Mesendoderm (in vitro differentiated cells): Measurements from ENCODE around the gene IL1RAPL2.
"Not testable (repeated sequence)": the region's sequence is repeated elsewhere in the genome, so short reads cannot be mapped to it uniquely, and the experiment has no call there.

ENCODE experiments used
- DNase-seq: peaks from one replicate; pipeline ENCODE4 v3.0.0; 2013
- H2AK5ac ChIP-seq: 2 replicates; pipeline ENCODE4 v1.6.1; 2013; ENCODE audit warnings: low read length, inconsistent platforms
- H2BK120ac ChIP-seq: 2 replicates; pipeline ENCODE4 v1.6.1; 2013; ENCODE audit warnings: low read depth, mild to moderate bottlenecking, low read length, moderate library complexity, mixed read lengths
- H2BK15ac ChIP-seq: replicated peaks from 2 replicates; pipeline ENCODE4 v1.6.1; 2013; ENCODE audit warnings: low read depth, mild to moderate bottlenecking, moderate library complexity
- H2BK5ac ChIP-seq: 2 replicates; pipeline ENCODE4 v1.6.1; 2013; ENCODE audit warnings: low read length, inconsistent platforms
- H3K18ac ChIP-seq: 2 replicates; pipeline ENCODE4 v1.6.1; 2013; ENCODE audit warnings: mild to moderate bottlenecking, low read length, mixed read lengths
- H3K23ac ChIP-seq: one replicate; pipeline ENCODE4 v1.6.1; 2013; ENCODE audit warnings: low read length
- H3K27ac ChIP-seq: 2 replicates; pipeline ENCODE4 v1.5.1; 2013; ENCODE audit warnings: low read depth, mild to moderate bottlenecking, inconsistent platforms, low read length, moderate library complexity
- H3K27me3 ChIP-seq: 2 replicates; pipeline ENCODE4 v1.6.1; 2013; ENCODE audit warnings: low read length, control low read depth, mild to moderate bottlenecking, inconsistent platforms; ENCODE audit not compliant: insufficient read depth, poor library complexity
- H3K36me3 ChIP-seq: 2 replicates; pipeline ENCODE4 v1.6.1; 2013; ENCODE audit warnings: low read length, inconsistent platforms; ENCODE audit not compliant: control insufficient read depth, insufficient read depth
- H3K4ac ChIP-seq: one replicate; pipeline ENCODE4 v1.6.1; 2013; ENCODE audit warnings: low read depth, mild to moderate bottlenecking, low read length, moderate library complexity
- H3K4me1 ChIP-seq: 2 replicates; pipeline ENCODE4 v1.6.1; 2013; ENCODE audit warnings: low read depth, low read length, inconsistent platforms; ENCODE audit not compliant: control insufficient read depth
- H3K4me2 ChIP-seq: 2 replicates; pipeline ENCODE4 v1.6.1; 2013; ENCODE audit warnings: low read length
- H3K4me3 ChIP-seq: 2 replicates; pipeline ENCODE4 v1.5.1; 2013; ENCODE audit warnings: mild to moderate bottlenecking, low read length
- H3K56ac ChIP-seq: one replicate; pipeline ENCODE4 v1.6.1; 2013; ENCODE audit warnings: low read length
- H3K79me1 ChIP-seq: 2 replicates; pipeline ENCODE4 v1.6.1; 2013; ENCODE audit warnings: low read length, inconsistent platforms
- H3K79me2 ChIP-seq: 2 replicates; pipeline ENCODE4 v1.6.1; 2013; ENCODE audit warnings: mild to moderate bottlenecking, low read length; ENCODE audit not compliant: control insufficient read depth, insufficient read depth
- H3K9ac ChIP-seq: 2 replicates; pipeline ENCODE4 v1.6.1; 2013; ENCODE audit warnings: low read length, inconsistent platforms
- H4K5ac ChIP-seq: one replicate; pipeline ENCODE4 v1.6.1; 2013; ENCODE audit warnings: low read length
- H4K8ac ChIP-seq: one replicate; pipeline ENCODE4 v1.6.1; 2013; ENCODE audit warnings: low read depth, mild to moderate bottlenecking, control low read depth, low read length, moderate library complexity
- WGBS: extraction: QIAGEN DNeasy Blood & Tissue Kit; methylation state at CpG from one replicate; pipeline ENCODE4 v1.1.7; 2013; ENCODE audit warnings: low lambda C conversion rate, missing lambda C conversion rate; ENCODE audit not compliant: insufficient coverage; ENCODE audit errors: extremely low coverage; 5-methylcytosine and 5-hydroxymethylcytosine counted together

Gene IL1RAPL2

GRCh38 chrX:105018865-105019264 lies 452.9 kb downstream of the IL1RAPL2 start:
- no peak overlapping the region for H3K18ac ChIP-seq
- no peak overlapping the region for H3K9ac ChIP-seq
- no peaks in the 10 kb centered on the region for H3K36me3 ChIP-seq
- WGBS, result no CpG with 5 or more reads among the region's 1 CpG
- no peaks in the 10 kb centered on the region for H3K4me1 ChIP-seq
- H3K27ac ChIP-seq, result no peak overlapping the region
- H3K4me2 ChIP-seq, result no peak overlapping the region
- H3K79me2 ChIP-seq, result no peaks in the 10 kb centered on the region
- H2BK5ac ChIP-seq, result no peak overlapping the region
- H3K4me3 ChIP-seq, result no peak overlapping the region
- H2AK5ac ChIP-seq, result no peak overlapping the region
- H2BK120ac ChIP-seq, result no peak overlapping the region
- no peaks in the 10 kb centered on the region for H3K27me3 ChIP-seq
- no peak overlapping the region for H3K4ac ChIP-seq
- H4K5ac ChIP-seq, result no peak overlapping the region
- no peaks in the 10 kb centered on the region for H3K79me1 ChIP-seq
- no peak overlapping the region for H3K56ac ChIP-seq
- no peak for DNase-seq
- no peak overlapping the region for H3K23ac ChIP-seq
- no peak overlapping the region for H4K8ac ChIP-seq
- no peak overlapping the region for H2BK15ac ChIP-seq

- not testable (repeated sequence) for H3K27ac ChIP-seq, H3K56ac ChIP-seq, H3K4me2 ChIP-seq
Observed at GRCh38 chrX:105028962-105029361, 463.0 kb downstream of the IL1RAPL2 start.

GRCh38 chrX:105038672-105039328 lies 472.8 kb downstream of the IL1RAPL2 start:
- Histone ChIP-seq H2BK15ac (no peak overlapping the region), H3K79me2 (no peaks in the 10 kb centered on the region), H3K27me3 (no peaks in the 10 kb centered on the region), H3K4me1 (no peaks in the 10 kb centered on the region), H4K8ac (no peak overlapping the region), H2AK5ac (no peak overlapping the region), H4K5ac (no peak overlapping the region), H3K4me2 (no peak overlapping the region), H3K4me3 (no peak overlapping the region), H3K56ac (no peak overlapping the region), H3K18ac (no peak overlapping the region), H3K27ac (no peak overlapping the region), H3K4ac (no peak overlapping the region), H2BK120ac (no peak overlapping the region), H3K36me3 (no peaks in the 10 kb centered on the region), H2BK5ac (no peak overlapping the region), H3K23ac (no peak overlapping the region), H3K79me1 (no peaks in the 10 kb centered on the region), H3K9ac (no peak overlapping the region)
- no peak for DNase-seq

More at GRCh38 chrX:105028962-105029361, 463.0 kb downstream of the IL1RAPL2 start:
- not testable (repeated sequence) for H3K27me3 ChIP-seq, H3K36me3 ChIP-seq, H3K79me1 ChIP-seq, DNase-seq, H3K23ac ChIP-seq, H3K4me1 ChIP-seq, H2BK120ac ChIP-seq, H4K5ac ChIP-seq, H2BK15ac ChIP-seq, H3K4ac ChIP-seq, H3K4me3 ChIP-seq, H2BK5ac ChIP-seq, H3K79me2 ChIP-seq, H3K18ac ChIP-seq, H3K9ac ChIP-seq, H2AK5ac ChIP-seq, H4K8ac ChIP-seq
- WGBS, result no CpG with 5 or more reads among the region's 3 CpGs

- H2BK120ac ChIP-seq, result no peak overlapping the region
- H3K18ac ChIP-seq, result no peak overlapping the region
- H3K79me1 ChIP-seq, result no peaks in the 10 kb centered on the region
- no peak overlapping the region for H3K56ac ChIP-seq
- no peaks in the 10 kb centered on the region for H3K36me3 ChIP-seq
- no peak overlapping the region for H4K8ac ChIP-seq
- H2BK15ac ChIP-seq, result no peak overlapping the region
- H3K23ac ChIP-seq, result no peak overlapping the region
- H3K9ac ChIP-seq, result no peak overlapping the region
- H2AK5ac ChIP-seq, result no peak overlapping the region
- H2BK5ac ChIP-seq, result no peak overlapping the region
- DNase-seq, result no peak
- no peak overlapping the region for H3K4me3 ChIP-seq
- H3K27me3 ChIP-seq, result no peaks in the 10 kb centered on the region
- H3K27ac ChIP-seq, result no peak overlapping the region
- H3K79me2 ChIP-seq, result no peaks in the 10 kb centered on the region
- H3K4ac ChIP-seq, result no peak overlapping the region
- H3K4me2 ChIP-seq, result no peak overlapping the region
- WGBS, result no CpG with 5 or more reads among the region's 7 CpGs
- H4K5ac ChIP-seq, result no peak overlapping the region
- no peaks in the 10 kb centered on the region for H3K4me1 ChIP-seq
Observed at GRCh38 chrX:105050921-105051320, 484.9 kb downstream of the IL1RAPL2 start.

GRCh38 chrX:105051364-105051763 lies 485.4 kb downstream of the IL1RAPL2 start:
- no peak overlapping the region for H3K18ac ChIP-seq
- no peak for DNase-seq
- WGBS, result no CpG with 5 or more reads among the region's 10 CpGs

GRCh38 chrX:105052926-105053325 lies 486.9 kb downstream of the IL1RAPL2 start:
- Histone ChIP-seq H2BK15ac (no peak overlapping the region), H3K4ac (no peak overlapping the region), H3K79me2 (no peaks in the 10 kb centered on the region), H3K9ac (no peak overlapping the region), H3K23ac (no peak overlapping the region), H3K79me1 (no peaks in the 10 kb centered on the region), H3K4me2 (no peak overlapping the region), H2BK120ac (no peak overlapping the region), H3K4me3 (no peak overlapping the region), H3K56ac (no peak overlapping the region), H3K27ac (no peak overlapping the region), H2BK5ac (no peak overlapping the region), H3K36me3 (no peaks in the 10 kb centered on the region), H3K27me3 (no peaks in the 10 kb centered on the region), H4K8ac (no peak overlapping the region), H3K18ac (no peak overlapping the region), H3K4me1 (no peaks in the 10 kb centered on the region), H4K5ac (no peak overlapping the region), H2AK5ac (no peak overlapping the region)
- whole genome bisulfite sequencing, result no CpG with 5 or more reads among the region's 2 CpGs
- DNase-seq, result no peak

More at GRCh38 chrX:105051364-105051763, 485.4 kb downstream of the IL1RAPL2 start:
- Histone ChIP-seq H3K27ac (no peak overlapping the region), H3K56ac (no peak overlapping the region), H4K5ac (no peak overlapping the region), H4K8ac (no peak overlapping the region), H3K4ac (no peak overlapping the region), H3K4me2 (no peak overlapping the region), H2BK120ac (no peak overlapping the region), H2AK5ac (no peak overlapping the region), H3K4me1 (no peaks in the 10 kb centered on the region), H3K79me2 (no peaks in the 10 kb centered on the region), H3K79me1 (no peaks in the 10 kb centered on the region), H3K4me3 (no peak overlapping the region), H2BK5ac (no peak overlapping the region), H3K36me3 (no peaks in the 10 kb centered on the region), H2BK15ac (no peak overlapping the region), H3K23ac (no peak overlapping the region), H3K27me3 (no peaks in the 10 kb centered on the region), H3K9ac (no peak overlapping the region)
